Measurements from ENCODE around the gene PCSK4. TPM values are rescaled to one million over a fixed set of nuclear protein-coding genes. Genes with fewer than 3 reads are reported as not detected.
A peak's percentile ranks its signal among the peaks of the same experiment; 100 is the strongest.

The PCSK4 gene
- total and polyA plus RNA-seq, 2 of the 13 experiments (the other 11 are each of a cell fraction or from before 2014, with no cell fraction given) = 2.0 to 2.7 TPM

DNA sequence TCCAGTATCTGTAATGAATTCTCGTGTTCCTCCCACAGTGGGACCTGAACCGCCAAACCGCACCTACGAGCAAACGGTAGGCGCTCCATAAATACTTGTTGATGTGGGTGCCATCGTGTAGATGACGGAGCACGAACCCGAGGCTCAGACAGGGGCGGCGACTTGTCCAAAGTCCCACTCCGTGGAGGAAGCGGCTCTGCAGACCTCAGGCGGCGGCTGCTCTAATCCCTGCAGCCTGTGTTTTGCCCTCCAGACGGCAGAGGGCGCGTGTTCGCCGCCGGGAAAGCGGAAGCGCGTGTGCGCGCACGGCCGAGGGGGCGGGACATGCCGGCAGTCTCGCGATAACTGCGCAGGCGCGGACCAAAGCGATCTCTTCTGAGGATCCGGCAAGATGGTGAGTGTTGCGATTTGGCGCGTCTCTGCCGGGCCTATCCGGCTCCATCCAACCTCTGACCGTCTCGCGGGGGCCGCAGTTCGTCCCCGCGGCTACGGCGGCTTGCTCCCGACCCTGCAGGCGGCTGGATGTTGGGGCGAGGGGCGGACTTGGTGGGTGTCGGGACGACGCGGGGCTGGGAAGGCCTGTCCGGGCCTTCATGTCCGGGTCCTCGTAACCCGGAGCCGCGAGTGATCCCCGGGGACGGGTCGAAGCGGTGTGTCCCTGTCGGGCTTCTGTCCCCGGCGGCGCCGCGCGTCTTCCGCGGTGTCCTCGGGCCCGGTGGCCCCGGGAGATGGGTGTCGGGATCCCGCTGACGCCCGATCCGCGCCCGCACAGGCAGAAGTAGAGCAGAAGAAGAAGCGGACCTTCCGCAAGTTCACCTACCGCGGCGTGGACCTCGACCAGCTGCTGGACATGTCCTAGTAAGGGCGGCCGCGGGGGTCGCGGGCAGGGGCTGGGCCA is 51.9 kb downstream of the PCSK4 start, which contains the start of gene RPS15 (continued):
- peak; percentile 81 for TF ChIP-seq PAXIP1 (CRISPR knock-in tag; conservative IDR thresholded peaks at IDR 0.05)
- 0 out of 2 replicates have a peak, but pooled peaks have one; percentile 84 for TF ChIP-seq ZNF713 (CRISPR knock-in tag; IDR thresholded peaks at IDR 0.05)
- TF ChIP-seq, protein P1, sequence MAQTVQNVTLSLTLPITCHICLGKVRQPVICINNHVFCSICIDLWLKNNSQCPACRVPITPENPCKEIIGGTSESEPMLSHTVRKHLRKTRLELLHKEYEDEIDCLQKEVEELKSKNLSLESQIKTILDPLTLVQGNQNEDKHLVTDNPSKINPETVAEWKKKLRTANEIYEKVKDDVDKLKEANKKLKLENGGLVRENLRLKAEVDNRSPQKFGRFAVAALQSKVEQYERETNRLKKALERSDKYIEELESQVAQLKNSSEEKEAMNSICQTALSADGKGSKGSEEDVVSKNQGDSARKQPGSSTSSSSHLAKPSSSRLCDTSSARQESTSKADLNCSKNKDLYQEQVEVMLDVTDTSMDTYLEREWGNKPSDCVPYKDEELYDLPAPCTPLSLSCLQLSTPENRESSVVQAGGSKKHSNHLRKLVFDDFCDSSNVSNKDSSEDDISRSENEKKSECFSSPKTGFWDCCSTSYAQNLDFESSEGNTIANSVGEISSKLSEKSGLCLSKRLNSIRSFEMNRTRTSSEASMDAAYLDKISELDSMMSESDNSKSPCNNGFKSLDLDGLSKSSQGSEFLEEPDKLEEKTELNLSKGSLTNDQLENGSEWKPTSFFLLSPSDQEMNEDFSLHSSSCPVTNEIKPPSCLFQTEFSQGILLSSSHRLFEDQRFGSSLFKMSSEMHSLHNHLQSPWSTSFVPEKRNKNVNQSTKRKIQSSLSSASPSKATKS (CRISPR knock-in tag; IDR thresholded peaks at IDR 0.05) = no peak; the same call in 1 of the 2 replicates
- TF ChIP-seq TBP (CRISPR knock-in tag; IDR thresholded peaks at IDR 0.05) = 0 out of 2 replicates have a peak, but pooled peaks have one; percentile 67
- TF ChIP-seq ZBED4 (CRISPR knock-in tag; IDR thresholded peaks at IDR 0.05; ENCODE audit: borderline replicate concordance) = peak; percentile 45; the same call in 1 of the 2 replicates
- TF ChIP-seq ZNF75D (CRISPR knock-in tag; IDR thresholded peaks at IDR 0.05; ENCODE audit: borderline replicate concordance) = no peak
- no peak for TF ChIP-seq PCBP2 (optimal IDR thresholded peaks at IDR 0.05; ENCODE audit: low read depth, low read length, poor library complexity, severe bottlenecking)
- TF ChIP-seq KDM5B (CRISPR knock-in tag; IDR thresholded peaks at IDR 0.05; ENCODE audit: borderline replicate concordance) = peak; percentile 99
- TF ChIP-seq CREBL2 (CRISPR knock-in tag; IDR thresholded peaks at IDR 0.05; ENCODE audit: borderline replicate concordance) = 0 out of 2 replicates have a peak, but pooled peaks have one; percentile 29
- no peak for TF ChIP-seq PTBP1 (IDR thresholded peaks at IDR 0.05; ENCODE audit: low read depth, low read length, poor library complexity, severe bottlenecking)
- peak; percentile 90 for TF ChIP-seq ZNF678 (CRISPR knock-in tag; IDR thresholded peaks at IDR 0.05)
- TF ChIP-seq ZNF720 (CRISPR knock-in tag; IDR thresholded peaks at IDR 0.05) = no peak
- TF ChIP-seq ZNF790 (CRISPR knock-in tag; IDR thresholded peaks at IDR 0.05; ENCODE audit: borderline replicate concordance) = peak; percentile 97
- TF ChIP-seq ZFP90 (CRISPR knock-in tag; IDR thresholded peaks at IDR 0.05; ENCODE audit: borderline replicate concordance) = peak; percentile 92; the same call in 1 of the 2 replicates
- TF ChIP-seq ZNF260 (CRISPR knock-in tag; IDR thresholded peaks at IDR 0.05; ENCODE audit: borderline replicate concordance, low read depth) = no peak
- 0 out of 2 replicates have a peak, but pooled peaks have one; percentile 65 for TF ChIP-seq CC2D1A (CRISPR knock-in tag; IDR thresholded peaks at IDR 0.05)
- TF ChIP-seq GTF2F1 (IDR thresholded peaks at IDR 0.05; ENCODE audit: low read length) = no peak
- TF ChIP-seq ZNF24 (IDR thresholded peaks at IDR 0.05) = no peak

Data from HepG2 (cell line).